ENCODE measurements around the gene CLNK.

CLNK gene, protein sequence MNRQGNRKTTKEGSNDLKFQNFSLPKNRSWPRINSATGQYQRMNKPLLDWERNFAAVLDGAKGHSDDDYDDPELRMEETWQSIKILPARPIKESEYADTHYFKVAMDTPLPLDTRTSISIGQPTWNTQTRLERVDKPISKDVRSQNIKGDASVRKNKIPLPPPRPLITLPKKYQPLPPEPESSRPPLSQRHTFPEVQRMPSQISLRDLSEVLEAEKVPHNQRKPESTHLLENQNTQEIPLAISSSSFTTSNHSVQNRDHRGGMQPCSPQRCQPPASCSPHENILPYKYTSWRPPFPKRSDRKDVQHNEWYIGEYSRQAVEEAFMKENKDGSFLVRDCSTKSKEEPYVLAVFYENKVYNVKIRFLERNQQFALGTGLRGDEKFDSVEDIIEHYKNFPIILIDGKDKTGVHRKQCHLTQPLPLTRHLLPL

DNA sequence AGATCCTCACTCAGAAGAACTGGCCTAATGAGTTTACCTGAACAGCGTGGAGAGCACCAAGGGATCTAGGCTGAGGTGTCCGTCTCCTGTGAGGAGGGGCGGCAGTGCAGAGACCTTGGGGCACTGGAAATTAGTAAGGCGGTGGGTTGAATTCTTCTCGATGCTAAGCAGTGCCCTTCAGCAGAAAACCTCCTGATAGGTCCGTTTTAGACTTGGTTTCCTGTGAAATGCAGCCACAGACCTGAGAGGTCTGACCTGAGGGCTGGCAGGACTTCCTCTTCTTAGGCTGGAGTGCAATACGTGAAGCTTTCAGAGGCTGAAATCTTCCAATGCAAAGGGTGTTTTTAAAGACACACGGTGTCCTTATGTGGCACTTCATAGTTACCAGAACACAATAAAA lies at the start of gene CLNK:
TSS of gene CLNK (minus strand) at position 138 of the 400 bp plus-strand sequence. CDS start 16,899 bp downstream, outside the sequence.
- no peak for DNase-seq

DNA sequence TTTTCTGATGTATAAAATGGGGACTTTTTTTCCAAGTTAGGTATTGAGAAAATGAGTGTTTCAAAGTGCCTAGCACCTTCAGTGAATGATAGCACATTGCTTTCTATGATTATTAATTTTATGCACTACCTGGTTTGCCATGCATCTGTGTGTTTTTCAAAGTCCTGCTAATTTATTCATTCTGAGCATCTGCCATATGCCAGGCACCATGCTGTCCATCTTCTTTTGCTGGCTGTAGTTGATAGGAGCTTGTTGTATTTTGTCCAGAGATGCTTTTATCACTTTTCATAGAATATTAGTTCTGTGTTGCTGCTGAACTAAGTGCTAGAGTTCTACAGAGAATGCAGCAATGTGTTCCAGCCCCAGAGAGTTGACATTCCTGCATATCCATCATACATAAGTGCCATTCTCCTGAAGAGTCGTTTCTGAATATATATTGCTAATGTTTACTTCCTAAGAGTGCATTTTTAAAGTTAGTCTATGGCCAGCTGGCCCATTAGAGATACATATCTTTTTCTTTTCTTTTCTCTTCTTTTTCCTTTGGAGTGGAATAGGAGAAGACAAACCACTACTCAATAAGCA lies 49.0 kb upstream of the CLNK start:
- no peak for DNase-seq

DNA sequence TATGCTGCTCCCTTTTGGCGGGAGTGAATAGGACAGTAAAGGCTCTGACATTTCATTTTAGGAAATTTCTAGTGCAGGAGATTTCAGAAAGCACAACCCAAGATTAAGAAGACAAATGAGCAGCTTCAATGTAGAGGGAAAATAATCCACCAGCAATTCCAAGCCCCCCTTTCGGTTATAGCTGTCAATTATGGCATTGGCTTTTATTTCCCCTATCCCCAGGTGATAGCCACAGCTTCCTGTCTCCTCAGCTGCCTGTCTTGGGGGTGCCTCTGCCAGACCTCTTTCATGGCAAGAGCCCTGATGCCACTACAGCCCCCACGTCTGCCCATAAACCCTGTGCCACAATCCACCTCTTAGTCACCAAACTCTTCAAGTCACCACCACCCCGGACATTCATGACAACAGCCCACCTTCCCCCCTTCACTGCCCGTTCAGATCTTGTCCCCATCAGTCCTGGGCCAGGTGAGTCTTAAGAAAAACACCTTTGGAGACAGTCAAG lies 48.4 kb upstream of the CLNK start:
- DNase-seq, result peak in 1 of 2 experiments; percentile 19

DNA sequence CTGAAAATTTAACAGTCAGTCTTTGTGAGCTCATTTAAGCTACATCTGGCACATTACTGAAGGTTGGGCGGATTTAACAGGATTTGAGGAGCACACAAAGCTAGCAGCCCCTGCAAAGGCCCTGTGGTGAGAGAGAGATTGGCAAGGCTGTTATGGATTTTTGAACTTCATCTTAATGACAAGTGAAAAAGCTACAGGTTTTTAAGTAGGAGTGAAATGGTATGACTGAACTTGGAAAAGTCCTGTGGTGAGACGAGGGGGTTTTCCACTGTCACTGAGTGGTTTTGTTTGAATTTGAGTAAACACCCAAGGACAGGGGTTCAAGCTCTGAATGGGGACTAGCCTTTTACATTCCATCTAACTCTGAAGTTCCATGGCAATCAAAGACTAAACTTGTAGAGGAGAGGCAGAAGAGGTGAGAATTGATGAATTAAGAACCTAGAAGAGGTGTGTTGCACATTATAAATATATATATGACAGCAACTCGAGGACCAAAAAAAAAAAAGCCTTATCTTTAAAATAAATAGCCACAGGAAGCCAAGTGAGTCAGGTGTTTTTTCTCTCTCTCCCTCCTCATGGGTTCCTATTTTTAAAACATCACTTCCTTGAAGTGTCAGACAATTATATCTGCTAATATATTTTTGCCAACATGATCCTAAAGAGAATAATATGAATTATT lies 47.8 kb upstream of the CLNK start:
- DNase-seq, result no peak

DNA sequence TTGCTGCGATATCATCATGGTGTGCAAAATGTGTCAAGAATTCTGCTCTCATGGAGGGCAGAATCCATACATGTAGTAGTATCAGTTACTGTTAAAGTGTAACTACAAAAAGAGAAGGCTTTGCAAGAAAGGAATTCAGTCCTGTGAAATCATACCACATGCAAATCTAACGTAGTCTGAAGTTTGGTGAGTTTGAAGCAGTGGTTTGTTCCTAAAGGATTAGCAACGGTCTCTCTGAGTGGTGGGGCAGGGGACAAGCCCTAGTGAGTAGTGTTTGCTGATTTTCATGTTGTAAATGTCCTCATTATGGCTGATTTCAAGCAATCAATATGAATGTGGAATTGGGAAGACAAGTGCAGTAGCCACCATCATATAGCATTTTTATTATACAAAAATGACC lies 47.1 kb upstream of the CLNK start:
- no peak for DNase-seq

DNA sequence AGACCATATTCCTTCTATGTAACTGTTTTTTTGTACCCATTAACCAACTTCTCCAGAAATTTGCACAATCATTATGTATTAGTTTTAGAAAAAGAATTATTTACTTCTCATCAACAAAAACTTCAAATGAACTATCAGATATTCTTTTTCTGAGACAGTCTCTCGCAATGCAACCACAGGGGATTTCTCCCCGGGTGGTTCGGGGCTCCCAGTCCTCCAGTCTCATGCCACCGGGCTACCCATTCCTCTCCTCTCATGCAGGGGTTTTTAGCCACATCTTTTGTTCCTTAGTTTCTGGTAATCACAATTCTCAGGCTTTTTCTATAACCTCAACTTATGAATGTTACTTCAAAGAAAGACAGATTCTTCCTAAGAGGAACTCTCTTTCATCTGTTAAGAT lies 46.6 kb upstream of the CLNK start:
- DNase-seq, result no peak

DNA sequence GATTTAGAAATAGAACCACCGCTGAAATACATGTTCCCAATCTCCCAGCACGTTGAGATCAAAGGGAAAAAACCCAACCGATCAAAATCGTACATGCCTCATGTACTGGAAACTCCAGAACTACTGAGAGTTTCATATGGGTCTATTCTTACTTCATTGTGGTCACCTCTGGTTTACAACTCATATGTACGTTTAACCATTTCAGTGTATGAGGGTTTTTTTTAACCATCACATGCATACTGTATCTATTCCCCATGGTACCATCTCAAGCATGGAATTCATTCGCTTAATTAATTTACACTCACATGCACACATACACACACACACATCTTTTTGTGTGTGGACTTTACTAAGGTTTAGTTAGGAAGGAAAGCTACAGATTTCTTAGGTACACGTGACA lies 46.0 kb upstream of the CLNK start:
- no peak for DNase-seq

GRCh38 chr4:10730019-10730418 lies 45.5 kb upstream of the CLNK start:
- DNase-seq, result no peak

DNA sequence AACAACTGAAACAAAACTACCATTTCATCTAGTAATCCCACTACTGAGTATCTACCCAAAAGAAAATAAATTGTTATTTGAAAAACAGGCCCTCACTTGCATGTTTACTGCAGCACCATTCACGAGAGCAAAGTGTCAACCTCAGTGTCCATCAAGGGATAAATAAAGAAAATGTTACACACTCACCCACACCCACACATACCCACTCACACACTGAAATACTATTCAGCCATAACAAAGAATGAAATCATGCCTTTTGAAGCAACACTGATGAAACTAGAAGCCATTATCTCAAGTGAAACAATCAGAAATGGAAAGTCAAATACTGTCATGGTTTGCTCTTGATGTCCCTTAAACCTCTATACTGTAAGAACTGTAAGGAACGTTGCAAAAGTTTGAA lies 44.8 kb upstream of the CLNK start:
- no peak for DNase-seq

GRCh38 chr4:10728016-10728415 lies 43.4 kb upstream of the CLNK start:
- no peak for DNase-seq

GRCh38 chr4:10727140-10727880 lies 42.7 kb upstream of the CLNK start:
- DNase-seq, result no peak

- no peak for DNase-seq
Measured at GRCh38 chr4:10722957-10723356, 38.4 kb upstream of the CLNK start.

GRCh38 chr4:10721616-10722015 lies 37.0 kb upstream of the CLNK start:
- peak; percentile 51 to 82 for DNase-seq

DNA sequence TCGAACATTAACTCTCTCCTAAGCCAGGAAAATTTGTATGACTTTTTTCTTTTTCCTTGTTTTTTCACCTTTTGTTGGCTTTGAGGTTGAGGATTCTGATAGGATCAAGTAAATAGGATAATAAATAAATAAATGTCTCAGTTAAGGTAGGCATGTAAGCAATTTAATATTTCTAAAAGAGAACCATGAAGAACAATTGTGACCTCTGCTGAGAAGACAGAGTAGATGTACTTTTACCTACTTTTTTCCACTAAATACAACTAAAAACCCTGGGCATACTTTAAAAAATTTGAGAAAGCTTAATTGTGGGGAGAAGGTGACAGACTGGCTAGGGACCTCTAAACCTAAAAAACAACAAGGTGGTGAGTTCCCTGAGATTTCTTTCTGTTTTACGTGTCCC lies 31.6 kb upstream of the CLNK start:
- no peak for DNase-seq

DNA sequence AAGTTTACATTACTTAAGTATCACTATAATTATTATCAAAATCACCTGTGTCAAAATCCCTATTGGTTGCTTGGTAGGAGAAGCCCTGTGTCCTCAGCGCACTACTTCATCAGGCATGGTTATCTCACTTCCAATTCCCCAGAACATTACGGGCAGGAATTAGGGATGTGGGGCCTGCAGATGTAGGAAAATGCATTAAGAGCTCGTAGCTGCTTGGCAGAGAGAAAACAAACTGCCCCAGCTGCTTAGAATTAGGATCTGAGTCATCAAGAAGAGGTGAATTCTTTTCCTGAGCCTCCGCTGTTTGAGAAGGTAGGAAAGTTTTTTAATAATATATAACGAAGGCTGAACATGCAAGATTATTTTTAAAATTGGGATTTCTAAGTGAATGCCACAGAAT lies 31.1 kb upstream of the CLNK start:
- DNase-seq, result peak in 1 of 2 experiments; percentile 23

DNA sequence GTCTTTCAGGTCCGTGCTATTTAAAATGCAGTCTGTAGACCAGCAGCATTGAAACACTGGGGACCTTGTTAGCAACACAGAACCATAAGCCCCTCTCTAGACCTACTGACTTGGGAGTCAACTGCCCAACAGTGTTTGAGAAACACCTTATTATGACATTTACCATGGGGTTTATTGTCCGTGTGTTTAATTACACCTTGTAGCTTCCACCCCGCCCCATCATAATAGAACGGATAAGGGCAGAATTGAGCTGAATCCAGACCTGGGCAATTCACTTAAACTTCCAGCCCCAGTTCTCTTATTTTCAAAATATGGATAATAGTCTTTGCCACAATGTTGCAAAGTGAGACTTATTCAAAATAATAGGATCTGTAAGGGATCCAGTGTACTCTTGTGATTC lies 30.6 kb upstream of the CLNK start:
- DNase-seq, result peak in 1 of 2 experiments; percentile 62

DNA sequence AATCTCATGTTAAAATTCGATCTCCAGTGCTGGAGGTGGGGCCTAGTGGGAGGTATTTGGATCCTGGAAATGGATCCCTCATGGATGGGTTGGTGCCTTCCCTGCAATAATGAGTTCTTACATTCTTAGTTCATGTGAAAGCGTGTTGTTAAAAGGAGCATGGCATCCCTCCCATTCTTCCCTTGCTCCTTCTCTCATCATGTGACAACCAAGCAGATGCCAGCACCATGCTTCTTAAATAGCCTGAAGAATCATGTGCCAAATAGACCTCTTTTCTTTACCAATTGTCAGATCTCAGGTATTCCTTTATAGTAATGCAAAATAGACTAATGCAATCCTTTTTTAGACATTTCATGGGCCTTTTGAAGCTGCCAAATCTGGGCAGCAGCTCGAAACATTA lies 29.0 kb upstream of the CLNK start:
- DNase-seq, result no peak

- no peak for DNase-seq
Measured at GRCh38 chr4:10706236-10706635, 21.7 kb upstream of the CLNK start.

- no peak for DNase-seq
Measured at GRCh38 chr4:10704430-10704810, 19.9 kb upstream of the CLNK start.

GRCh38 chr4:10703766-10704429 lies 19.3 kb upstream of the CLNK start:
- DNase-seq, result no peak

- DNase-seq, result no peak
Measured at GRCh38 chr4:10703156-10703555, 18.6 kb upstream of the CLNK start.

GRCh38 chr4:10701702-10702460 lies 17.3 kb upstream of the CLNK start:
- no peak for DNase-seq
